Measurements from ENCODE around the gene ERICH3.
A peak's percentile ranks its signal among the peaks of the same experiment; 100 is the strongest.
"Not testable (repeated sequence)": the region's sequence is repeated elsewhere in the genome, so short reads cannot be mapped to it uniquely, and the experiment has no call there.

ERICH3 gene

DNA sequence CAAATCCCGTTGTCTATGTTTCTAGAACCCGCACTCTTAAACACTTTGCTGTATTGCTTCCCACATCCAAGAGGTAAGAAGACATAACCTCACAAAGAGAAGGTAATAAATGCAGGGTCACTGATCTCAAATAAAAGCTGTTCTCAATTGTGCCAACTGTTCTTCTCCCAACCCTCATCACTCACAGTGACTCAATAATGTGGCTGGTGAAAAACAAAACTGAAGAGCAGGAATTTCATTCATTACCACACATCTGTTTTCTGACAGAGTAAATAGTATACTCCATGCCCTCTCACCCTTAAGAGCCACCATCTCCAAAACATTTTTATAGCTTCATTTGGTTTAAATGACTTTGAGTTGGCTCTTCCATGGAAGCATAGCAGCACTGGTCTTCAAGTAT is 6.2 kb upstream of the ERICH3 start:
- no peak for FAIRE-seq
- DNase-seq (ENCODE audit: insufficient read length, low spot score), result no peak
- TF ChIP-seq, protein P1, sequence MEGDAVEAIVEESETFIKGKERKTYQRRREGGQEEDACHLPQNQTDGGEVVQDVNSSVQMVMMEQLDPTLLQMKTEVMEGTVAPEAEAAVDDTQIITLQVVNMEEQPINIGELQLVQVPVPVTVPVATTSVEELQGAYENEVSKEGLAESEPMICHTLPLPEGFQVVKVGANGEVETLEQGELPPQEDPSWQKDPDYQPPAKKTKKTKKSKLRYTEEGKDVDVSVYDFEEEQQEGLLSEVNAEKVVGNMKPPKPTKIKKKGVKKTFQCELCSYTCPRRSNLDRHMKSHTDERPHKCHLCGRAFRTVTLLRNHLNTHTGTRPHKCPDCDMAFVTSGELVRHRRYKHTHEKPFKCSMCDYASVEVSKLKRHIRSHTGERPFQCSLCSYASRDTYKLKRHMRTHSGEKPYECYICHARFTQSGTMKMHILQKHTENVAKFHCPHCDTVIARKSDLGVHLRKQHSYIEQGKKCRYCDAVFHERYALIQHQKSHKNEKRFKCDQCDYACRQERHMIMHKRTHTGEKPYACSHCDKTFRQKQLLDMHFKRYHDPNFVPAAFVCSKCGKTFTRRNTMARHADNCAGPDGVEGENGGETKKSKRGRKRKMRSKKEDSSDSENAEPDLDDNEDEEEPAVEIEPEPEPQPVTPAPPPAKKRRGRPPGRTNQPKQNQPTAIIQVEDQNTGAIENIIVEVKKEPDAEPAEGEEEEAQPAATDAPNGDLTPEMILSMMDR (IDR thresholded peaks at IDR 0.05; ENCODE audit: insufficient read depth, missing control alignments), result no peak

DNA sequence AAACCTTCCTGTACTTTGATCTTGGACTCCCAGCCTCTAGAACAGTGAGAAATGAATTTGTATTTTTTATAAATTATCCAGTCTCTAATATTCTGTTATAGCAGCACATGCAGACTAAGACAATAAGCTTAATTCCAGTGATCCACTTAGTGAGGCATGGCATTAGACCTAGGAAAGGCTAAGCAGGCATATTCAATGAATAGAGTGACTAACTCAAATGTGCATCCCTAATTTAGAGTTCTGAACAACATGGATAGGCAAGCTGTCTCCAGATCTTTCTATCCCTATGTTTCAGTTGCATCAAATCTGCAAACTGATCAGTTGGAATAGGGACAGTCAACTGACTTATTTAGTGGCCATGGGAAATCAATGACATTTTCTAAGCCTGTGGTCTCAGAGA is 4.3 kb upstream of the ERICH3 start:
- DNase-seq (ENCODE audit: insufficient read length, low spot score), result no peak
- FAIRE-seq, result peak; percentile 56
- TF ChIP-seq, protein P1 (IDR thresholded peaks at IDR 0.05; ENCODE audit: insufficient read depth, missing control alignments), result no peak

DNA sequence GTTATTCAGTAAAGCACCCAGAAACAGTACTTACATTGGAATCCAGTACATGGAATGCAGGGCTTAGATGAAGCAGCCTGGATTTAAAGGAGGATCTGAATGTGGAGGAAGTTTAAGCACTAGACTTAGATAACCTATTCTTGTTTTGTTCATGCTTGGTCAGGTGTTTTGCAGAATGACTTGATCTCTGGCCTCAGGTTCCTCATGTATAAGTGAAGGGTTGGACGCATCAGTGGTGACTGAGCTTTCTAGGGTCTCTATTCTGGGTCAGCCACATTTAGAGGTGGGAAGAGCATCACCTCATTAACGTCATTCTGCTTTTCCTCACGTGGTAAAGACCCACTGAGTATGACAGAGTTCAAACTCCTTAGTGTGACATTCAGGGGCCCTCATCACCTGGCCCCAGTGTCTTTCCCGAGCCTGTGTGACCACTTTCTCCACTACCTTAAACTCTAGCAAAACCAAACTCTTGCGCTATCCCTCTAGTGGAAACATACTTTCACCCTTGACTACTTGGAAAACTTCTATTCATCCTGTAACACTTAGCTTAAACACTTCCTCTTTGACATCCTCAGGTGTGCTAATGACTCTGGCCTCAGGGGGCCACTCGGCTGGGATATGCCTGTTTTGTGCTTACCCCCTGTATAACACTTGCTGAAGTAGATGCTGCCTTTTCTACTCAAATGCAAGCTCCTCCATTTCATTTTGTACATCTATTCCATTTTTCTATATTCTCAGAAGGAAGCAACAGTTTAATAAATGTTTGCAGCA is 871 bp upstream of the ERICH3 start:
- TF ChIP-seq, protein P1 (IDR thresholded peaks at IDR 0.05; ENCODE audit: insufficient read depth, missing control alignments), result no peak
- no peak for DNase-seq (ENCODE audit: insufficient read length, low spot score)
- FAIRE-seq, result no peak

DNA sequence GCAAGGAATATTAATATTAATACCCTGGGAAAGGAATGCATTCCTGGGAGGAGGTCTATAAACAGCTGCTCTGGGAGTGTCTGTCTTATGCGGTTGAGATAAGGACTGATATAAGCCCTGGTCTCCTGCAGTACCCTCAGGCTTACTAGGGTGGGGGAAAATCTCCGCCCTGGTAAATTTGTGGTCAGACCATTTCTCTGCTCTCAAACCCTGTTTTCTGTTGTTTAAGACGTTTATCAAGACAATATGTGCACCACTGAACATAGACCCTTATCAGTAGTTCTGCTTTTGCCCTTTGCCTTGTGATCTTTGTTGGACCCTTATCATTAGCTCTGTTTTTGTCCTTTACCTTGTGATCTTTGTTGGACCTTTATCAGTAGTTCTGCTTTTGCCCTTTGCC is 2.7 kb downstream of the ERICH3 start:
- not testable (repeated sequence) for FAIRE-seq

DNA sequence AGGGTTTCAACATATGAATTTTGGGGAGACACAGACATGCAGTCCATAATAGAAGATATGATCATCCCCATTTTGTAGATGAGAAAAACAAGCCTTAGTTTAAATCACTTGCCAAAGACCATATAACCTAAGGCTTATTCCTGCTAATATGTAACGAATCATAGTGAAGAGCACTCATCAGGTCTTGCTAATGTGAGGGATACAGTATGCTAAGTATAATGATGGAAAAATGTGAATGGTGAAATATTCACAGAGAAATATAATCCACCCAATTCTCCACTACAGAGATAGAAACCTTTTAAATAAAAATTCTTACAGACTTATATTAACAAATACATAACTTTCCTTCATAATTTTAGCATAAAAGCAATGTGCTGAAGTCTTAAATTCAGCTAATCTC is 18.9 kb downstream of the ERICH3 start:
- FAIRE-seq, result no peak

More for the DNA sequence above, 2.7 kb downstream of the ERICH3 start:
- DNase-seq (ENCODE audit: insufficient read length, low spot score), result not testable (repeated sequence)

DNA sequence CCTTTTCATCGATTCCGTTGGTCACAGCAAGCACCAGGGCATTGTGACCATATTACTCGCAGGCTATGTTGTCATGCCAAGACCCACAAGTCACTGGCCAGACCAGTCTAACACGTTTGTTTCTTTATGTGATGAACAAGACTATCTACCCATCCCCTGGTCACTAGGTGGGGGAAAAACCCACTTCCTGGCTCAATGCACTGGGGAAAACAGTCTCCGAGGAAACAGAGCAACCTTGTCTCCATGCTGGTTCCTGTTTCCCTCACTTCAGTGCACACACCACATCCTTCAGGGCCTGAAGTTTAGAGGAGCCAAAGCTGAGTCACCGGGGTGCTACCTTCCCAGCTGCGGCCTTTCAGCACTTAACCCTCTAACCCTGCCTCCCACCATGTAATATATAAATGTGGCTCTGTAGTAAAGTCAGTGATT is 20.9 kb downstream of the ERICH3 start:
- TF ChIP-seq, protein P1 (IDR thresholded peaks at IDR 0.05; ENCODE audit: insufficient read depth, missing control alignments), result no peak
- DNase-seq (ENCODE audit: insufficient read length, low spot score) (no peak), FAIRE-seq (no peak)

More for the DNA sequence above, 18.9 kb downstream of the ERICH3 start:
- no peak for DNase-seq (ENCODE audit: insufficient read length, low spot score)
- TF ChIP-seq, protein P1 (IDR thresholded peaks at IDR 0.05; ENCODE audit: insufficient read depth, missing control alignments), result no peak

DNA sequence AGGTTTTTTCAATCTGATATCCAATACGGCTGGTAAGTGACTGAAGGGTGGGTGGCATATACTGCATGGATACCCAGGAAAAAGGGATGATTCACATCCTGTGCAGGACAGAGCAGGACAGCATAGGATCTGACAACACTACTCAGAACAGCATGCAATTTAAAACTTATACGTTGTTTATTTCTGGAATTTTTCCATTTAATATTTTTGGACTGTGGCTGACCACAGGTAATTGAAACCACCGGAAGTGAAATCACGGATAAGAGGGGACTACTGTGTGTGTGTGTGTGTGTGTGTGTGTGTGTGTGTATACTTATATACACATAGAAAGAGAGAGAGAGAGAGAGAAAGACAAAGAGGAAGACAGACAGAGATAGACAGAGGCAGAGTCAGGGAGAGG is 23.0 kb downstream of the ERICH3 start:
- FAIRE-seq (no peak), DNase-seq (ENCODE audit: insufficient read length, low spot score) (no peak)
- TF ChIP-seq, protein P1 (IDR thresholded peaks at IDR 0.05; ENCODE audit: insufficient read depth, missing control alignments), result no peak

All from D721Med (cell line).